HG03039 (cell line): Measurements from ENCODE around the gene FIZ1.

Experiments
- ATAC-seq: cut with Tn5 transposase; IDR thresholded peaks from one replicate; pipeline ENCODE4 v1.9.1; 2021; ENCODE audit warnings: mild to moderate bottlenecking, moderate library complexity; ENCODE audit not compliant: unreplicated experiment

The FIZ1 gene

GRCh38 chr19:55636723-55637122 lies 37.4 kb upstream of the FIZ1 start:
- ATAC-seq = no peak

DNA sequence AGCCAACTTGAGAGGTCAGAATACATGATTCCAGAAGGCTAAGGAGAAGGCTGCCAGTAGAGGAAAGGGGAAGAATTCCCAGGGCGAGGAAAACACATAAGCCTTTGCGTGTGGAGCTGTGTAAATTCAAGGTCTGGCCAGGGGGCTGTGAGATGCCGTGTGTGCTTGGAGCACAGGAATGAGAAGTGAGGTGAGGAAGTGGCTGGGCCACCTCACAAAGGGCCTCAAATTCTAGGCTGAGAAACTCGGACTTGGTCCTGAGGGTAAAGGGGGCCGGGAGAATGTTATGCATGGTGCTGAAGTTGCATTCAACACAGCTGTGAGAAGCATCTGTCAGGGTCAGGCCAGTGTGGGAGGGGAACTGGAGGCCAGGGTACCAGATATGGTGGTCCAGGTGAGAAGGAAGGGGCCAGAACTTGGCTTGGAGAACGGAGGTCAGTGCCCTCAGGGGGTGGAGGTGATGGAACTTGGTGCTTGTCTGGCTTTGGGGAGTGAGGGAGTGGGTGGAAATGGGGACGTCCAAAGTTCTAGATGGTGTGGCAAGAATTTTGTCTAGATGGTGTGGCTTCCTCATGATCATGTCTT lies 36.6 kb upstream of the FIZ1 start:
- no peak for ATAC-seq

GRCh38 chr19:55635334-55635717 lies 36.0 kb upstream of the FIZ1 start:
- ATAC-seq = no peak

DNA sequence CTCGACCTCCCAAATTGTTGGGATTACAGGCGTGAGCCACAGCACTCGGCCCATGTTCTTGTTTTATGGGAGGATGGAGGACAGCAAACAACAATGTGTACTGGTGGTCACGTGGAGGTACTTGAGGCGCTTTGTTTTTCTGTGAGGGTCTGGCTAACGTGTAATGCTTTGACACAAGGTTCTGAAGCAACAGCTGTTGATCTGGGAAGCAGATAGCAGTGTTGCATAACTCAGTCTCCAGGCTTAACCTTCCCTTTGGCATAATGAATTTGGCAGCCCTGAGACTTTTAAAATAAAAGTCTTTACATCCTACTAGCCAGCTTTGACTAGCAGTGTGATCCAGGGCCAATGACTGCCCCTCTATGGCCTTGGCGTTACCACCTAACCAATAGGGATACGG lies 34.5 kb upstream of the FIZ1 start:
- no peak for ATAC-seq

DNA sequence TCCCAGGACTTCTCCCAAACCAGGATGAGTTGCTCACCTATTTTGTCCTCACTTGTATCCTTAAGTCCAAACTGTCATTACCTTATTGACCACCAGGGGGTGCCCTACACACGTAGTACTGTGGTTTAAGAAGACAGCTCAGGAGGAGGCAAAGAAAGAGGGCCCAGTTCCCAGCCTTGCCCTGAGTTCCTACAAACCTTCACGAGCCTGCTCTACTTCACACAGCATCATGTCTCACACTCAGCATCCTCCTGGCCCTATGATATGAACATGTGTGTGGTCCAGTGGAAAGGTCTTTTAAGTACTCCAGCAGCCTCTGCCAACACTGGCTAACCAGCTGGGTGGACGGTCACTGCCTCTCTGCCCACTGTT lies 33.1 kb upstream of the FIZ1 start:
- no peak for ATAC-seq

- no peak for ATAC-seq
Measured at GRCh38 chr19:55626350-55626749, 27.0 kb upstream of the FIZ1 start.

- ATAC-seq = no peak
Measured at GRCh38 chr19:55625004-55625326, 25.6 kb upstream of the FIZ1 start.

DNA sequence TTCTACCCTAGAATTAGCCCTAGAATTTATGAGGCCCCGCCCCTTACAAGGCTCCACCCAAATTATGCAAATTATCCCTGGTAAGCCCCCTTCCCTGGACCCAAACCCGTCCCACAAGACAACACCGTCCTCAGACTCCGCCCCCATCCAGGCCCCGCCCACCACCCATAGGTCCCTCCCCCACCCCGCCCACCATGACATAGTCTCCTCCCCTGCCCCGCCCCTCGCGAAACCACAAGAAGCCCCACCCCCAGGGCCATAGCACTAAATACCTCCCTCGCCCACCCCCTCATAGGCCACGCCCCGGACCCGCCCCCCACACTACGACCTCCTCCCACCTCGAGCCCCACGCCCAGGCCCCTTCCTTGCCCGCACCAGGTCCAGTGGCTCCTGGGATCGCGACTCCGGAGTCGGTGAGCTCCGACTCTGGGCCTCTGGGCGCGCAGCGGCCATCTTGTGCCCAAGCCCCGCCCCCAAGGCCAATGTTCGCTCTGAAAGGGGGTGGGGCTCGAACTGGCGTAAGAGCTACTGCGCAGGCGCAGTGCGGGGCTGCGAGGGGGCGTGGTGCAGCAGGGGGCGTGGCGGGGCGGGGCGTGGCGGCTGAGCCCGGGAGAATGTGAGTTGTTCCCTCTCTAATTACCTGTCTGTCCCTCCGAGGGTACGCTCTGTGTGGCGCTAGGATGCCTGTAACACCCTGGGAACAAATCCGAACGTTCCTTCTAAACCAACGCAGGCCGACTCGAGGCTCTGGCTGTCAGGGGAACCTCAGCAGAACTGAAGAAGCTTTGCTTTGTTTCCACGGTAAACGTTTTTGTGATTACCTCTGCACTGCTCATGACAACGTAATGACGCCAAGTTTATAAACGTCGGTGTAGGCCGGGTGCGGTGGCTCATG lies 25.0 kb upstream of the FIZ1 start, which contains the start of gene ZNF784:
ZNF784 (minus strand) TSS at position 458 of the 895 bp plus-strand sequence; CDS start at position 453, 5 bp downstream.
- no peak for ATAC-seq

DNA sequence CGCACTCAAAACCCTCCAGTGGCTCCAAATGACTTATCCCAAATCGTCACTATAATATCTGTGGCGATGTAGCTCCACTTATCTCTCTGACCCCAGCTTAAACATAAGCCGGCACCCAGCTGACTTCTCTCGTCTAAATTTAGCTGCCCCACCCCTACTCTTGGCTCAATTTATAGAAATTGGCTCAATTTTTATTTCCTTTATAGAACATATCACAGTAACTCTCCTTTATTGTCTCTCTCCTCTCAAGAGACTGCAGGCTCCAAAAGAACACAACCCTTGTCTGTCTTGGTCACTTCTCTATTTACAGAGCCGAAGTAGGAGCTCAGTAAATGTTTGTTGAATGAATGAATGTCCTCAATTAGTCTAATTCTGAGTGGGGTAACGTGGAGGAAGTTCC lies 24.2 kb upstream of the FIZ1 start:
- no peak for ATAC-seq

DNA sequence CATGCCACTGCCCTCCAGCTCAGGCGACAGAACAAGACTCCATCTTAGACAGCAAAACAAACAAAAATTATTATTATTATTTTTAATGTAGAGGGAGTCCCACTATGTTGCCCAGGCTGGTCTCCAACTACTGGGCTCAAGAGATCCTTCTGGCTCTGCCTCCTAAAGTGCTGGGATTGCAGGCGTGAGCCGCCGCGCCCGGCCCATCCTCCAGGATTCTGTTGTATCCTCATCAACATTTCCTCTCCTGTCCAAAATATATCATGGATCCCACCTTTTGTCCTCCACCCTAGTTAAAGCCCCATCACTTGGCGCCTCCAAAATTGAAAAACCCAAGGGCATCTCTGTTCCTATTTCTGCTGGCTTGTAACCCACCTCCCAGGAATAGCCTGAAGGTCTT lies 23.8 kb upstream of the FIZ1 start:
- no peak for ATAC-seq

GRCh38 chr19:55622242-55622969 lies 23.1 kb upstream of the FIZ1 start:
- no peak for ATAC-seq

DNA sequence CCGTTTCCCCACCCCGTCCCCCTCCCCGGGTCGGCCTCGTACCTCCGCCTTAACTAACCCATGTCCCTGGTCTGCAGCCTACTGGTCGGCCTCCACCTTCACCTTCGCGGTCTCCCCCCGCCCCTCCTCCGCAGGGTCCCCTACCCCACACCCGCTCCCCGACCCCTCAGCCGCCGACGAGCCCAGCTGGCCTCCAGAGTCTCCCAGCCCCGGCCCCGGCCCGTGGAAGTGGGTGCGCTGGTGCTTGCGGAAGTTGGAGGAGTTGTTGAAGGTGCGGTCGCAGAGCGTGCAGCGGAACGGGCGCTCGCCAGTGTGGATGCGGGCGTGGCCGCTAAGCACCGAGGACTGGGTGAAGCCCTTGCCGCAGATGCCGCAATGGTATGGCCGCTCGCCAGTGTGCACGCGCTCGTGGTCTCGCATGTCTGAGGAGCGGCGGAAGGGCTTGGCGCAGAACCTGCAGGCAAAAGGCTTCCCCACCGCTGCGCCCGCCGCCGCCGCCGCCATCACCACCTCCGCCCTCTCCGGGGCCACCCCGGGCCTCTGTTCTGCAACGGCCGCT lies 22.4 kb upstream of the FIZ1 start:
- ATAC-seq = no peak

DNA sequence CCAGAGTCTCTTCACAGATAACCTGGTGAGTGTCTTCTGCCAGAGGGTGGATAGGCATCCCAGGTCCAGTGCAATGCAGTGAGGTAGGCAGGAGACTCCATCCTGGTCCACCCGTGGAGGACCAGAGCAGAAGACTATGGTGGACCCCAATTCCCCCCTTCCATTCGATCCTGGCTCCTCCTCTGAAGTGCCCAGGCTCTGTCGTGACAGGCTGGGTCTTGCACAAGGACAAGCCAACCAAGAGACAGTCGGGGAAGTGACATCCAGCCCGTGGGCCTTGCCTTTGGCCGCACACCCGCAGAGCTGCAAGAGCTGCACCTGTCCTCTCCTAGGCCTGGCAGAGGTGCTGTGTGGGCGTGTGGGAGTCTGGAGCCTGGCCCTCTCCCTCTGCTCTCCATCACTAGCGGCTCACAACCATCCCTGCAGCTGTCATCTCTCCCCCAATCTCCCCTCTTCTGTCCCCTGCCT lies 21.9 kb upstream of the FIZ1 start:
- no peak for ATAC-seq

DNA sequence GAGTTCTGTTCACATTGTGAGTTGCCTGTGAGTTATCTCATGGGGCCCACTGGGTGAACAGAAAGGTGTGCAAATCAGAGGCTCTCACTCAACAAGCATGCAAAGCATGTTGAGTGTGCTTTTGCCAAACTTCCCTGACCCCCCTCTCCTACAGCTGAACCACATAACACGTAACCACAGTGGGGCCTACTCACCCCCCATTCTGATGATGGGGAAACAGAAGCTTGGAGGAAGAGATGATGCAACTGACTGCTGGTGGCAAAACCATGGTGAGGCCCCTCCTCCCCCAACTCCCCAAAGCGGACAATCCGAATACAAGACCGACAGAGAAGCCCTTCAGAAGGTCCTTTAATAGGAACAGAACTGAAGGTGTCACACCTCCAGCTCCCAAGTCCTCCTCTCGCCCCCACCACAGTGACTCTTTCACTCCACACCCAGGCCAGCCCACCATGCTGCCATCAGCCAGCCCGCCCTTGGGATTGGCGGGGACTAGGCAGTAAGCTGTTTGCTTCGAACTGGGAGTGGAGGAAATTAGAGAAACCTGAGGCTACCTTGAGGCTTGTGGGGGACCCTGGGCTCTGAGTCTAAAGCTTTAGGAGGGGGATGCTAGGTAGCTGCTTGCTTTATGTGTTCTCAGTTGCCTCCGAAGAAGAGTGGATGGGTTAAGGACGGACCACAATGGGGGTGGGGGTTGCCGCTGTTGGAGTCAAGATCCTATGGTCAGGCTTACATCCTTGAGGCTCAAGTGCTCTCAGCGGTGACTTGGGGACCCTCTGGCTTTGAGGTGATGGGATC lies 21.3 kb upstream of the FIZ1 start:
- ATAC-seq = no peak

DNA sequence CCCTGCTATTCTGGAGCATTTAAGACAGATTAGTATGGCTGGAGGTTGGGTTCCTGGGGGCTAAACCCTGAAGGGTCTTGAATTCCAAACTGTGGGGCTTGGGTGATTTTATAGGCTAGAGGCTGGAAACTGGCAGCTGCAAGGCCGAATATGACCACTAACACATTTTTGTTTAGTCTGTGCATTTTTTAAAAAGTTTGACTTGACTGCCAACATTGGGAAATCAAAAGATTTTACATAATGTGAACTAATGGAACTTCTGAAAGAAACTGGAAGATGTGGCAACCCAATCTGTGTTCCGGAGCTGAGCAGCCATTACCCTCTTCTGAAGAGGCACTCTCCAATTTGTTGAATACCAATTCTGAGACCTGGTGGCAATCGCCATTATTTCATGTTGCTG lies 20.0 kb upstream of the FIZ1 start:
- ATAC-seq = no peak

DNA sequence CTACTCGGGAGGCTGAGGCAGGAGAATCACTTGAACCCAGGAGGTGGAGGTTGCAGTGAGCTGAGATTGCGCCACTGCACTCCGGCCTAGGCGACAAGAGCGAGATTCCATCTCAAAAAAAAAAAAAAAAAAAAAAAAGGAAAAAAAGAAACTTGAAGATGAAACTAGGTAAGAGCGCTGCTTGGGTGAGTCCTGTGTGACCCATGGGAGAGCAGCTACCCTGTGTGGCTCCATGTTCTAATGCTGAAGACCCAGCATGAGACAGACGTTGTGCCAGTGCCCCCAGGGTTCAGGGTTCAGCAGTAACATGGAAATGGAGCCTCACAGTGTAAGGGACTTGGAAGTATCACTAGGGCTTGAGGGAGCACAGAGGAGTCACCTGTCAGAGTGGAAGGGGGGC lies 19.1 kb upstream of the FIZ1 start:
- ATAC-seq = no peak

DNA sequence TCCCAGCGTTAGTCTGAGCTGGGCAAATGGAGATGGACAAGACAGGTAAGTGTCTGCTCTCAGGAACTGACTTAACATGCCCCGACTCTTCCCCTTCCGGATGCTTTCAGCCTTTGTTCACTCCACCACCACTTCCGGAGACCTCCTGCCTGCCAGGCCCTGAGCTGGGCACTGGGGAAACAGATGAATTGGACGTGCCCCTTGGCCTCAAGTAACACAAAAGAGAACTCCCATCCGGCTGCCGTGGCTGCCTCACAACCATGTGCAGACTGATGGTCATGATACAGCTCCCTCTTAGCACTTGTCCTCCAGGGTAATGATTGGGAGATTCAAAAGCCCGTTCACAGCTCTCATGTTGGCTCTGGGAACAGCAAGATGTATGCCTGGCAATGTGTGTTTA lies 18.1 kb upstream of the FIZ1 start:
- no peak for ATAC-seq

DNA sequence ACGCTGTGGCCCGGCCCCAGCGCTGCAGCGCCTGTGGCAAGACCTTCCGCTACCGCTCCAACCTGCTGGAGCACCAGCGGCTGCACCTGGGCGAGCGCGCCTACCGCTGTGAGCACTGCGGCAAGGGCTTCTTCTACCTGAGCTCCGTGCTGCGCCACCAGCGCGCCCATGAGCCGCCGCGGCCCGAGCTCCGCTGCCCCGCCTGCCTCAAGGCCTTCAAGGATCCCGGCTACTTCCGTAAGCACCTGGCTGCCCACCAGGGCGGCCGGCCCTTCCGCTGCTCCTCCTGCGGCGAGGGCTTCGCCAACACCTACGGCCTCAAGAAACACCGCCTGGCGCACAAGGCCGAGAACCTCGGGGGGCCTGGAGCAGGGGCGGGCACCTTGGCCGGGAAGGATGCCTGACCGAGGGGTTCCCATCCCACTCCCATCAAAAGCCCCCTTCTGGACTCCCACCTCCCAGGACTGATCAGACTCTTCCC lies 17.1 kb upstream of the FIZ1 start:
- ATAC-seq = no peak

DNA sequence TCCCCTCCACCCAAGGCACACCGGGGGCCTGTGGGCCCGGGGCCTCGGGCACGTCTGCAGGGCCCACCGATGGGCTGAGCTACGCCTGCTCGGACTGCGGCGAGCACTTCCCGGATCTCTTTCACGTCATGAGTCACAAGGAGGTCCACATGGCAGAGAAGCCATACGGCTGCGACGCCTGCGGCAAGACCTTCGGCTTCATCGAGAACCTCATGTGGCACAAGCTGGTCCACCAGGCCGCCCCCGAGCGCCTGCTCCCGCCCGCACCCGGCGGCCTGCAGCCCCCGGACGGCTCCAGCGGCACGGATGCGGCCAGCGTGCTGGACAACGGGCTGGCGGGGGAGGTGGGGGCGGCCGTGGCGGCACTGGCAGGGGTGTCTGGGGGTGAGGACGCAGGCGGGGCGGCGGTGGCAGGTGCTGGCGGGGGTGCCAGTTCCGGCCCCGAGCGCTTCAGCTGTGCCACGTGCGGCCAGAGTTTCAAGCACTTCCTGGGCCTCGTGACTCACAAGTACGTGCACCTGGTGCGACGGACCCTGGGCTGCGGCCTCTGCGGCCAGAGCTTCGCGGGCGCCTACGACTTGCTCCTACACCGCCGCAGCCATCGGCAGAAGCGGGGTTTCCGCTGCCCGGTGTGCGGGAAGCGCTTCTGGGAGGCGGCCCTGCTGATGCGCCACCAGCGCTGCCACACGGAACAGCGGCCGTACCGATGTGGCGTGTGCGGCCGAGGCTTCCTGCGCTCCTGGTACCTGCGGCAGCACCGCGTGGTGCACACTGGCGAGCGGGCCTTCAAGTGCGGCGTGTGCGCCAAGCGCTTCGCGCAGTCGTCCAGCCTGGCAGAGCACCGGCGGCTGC lies 16.5 kb upstream of the FIZ1 start:
- no peak for ATAC-seq
